Activated gamma-delta T cell (primary cell): ENCODE data around the gene IL36B.

Experiments
- DNase-seq: peaks from one replicate; lab custom pipeline; 2025; lab: John Stamatoyannopoulos, UW

Gene IL36B

DNA sequence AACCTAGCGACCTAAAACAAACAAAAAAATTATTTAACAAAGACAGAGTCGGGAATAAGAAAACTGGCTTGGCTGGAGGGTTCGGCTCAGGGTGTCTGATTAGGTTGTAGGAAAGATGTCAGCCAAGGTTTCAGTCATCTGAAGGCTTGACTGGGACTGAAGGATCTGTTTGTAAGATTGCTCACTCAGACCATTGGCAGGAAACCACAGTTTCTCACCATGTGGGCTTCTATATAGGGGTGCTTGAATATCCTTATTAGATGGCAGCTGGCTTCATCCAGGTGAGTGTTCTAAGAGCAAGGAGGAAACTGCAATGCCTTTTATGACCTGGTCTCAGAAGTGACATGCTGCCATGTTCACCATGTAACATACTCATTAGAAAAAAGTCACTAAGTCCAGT lies 999 bp upstream of the IL36B start:
- no peak for DNase-seq

DNA sequence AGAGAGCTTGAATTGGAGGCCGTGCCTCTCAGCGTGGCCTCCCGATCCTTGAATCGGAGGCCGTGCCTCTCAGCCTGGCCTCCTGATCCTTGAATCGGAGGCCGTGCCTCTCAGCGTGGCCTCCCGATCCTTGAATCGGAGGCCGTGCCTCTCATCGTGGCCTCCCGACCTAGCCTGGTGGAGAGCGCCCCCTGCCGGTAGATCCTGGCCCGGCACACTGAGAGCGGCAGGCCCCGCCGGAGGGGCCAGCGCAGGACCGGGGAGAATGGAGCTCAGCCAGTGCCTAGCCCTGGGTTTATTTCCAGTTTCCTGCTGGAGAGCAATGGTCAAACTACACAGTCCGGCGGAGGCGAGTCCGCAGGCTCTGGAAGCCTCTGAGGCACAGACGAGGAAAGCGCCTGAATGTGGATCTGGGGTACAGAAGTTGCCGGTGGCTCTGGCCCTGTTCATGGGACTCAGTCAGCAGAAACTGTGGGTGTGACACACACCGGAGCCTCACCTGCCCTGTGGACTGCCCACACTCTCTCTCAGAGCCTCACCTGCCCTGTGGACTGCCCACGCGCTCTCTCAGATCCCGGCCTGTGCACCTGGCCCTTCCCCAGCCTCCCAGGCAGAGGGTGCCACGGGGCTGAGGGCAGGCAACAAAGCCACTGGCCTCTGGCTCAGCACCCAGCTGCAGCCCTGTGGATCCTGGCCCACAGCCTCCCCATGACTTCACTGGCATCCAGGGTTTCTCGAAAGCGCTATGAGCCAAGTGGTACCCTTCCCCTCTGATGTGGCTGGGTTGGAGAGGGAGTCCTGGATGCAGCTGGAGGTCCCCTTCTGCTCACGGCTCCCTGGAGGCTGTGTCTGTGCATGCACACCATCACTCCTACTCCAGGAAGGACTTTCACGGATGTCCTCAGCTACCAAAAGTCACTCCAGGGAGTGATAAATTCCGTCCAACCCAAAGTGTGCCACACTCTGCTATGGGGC lies 1.5 kb downstream of the IL36B start:
- DNase-seq = peak; percentile 9

DNA sequence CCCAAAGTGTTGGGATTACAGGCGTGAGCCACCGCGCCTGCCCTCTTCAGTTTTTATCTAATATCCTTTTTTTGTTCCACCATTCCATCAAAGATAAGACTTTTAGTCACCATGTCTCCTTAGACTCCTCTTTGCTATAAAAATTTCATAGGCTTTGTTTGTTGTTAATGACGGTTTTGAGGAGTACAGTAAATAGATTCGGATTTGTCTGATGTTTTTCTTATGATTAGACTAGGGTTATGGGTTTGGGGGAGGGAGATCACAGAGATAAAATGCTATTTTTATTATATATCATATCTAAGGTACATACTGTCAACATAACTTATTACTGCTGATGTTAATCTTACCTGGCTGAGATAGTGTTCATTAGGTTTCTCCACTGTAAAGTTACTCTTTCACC lies 6.2 kb downstream of the IL36B start:
- no peak for DNase-seq

DNA sequence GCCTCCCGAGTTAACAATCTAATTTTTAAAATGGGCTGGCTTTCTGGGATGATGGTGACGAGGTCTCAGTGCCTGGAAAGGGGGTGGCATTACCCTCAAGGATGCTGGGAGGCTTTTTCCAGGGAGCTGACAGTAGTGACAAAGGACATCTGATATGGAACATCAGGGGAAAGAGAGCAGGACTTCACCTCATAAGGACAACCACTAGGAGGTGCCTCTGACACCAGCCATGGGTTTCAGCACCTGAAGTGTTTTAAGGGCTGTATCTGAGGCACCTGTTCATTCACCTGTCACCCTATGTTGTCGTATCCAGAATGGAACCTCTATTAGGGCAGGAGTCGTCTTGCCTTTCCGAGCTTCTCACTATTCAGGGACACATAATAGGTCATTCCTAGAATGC lies 10.8 kb downstream of the IL36B start:
- no peak for DNase-seq

DNA sequence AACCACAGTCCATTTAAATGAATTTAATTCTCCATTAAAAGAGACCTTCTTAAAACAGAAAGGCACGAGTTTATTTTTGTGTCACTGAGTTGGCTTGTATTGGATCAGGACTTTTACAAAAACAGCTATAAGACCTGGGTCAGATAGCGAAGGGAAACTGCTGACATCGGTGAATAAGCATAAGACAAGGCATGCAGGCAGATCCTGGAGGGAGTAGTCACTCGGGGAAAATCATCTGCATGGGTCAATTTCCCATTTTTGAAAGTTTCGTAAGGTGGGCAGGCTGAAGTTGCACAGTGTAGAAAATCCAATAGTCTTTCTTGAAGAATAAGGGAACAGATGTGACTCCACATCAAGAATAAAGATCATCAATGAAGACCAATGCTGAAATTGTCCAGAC lies 12.9 kb downstream of the IL36B start:
- no peak for DNase-seq

DNA sequence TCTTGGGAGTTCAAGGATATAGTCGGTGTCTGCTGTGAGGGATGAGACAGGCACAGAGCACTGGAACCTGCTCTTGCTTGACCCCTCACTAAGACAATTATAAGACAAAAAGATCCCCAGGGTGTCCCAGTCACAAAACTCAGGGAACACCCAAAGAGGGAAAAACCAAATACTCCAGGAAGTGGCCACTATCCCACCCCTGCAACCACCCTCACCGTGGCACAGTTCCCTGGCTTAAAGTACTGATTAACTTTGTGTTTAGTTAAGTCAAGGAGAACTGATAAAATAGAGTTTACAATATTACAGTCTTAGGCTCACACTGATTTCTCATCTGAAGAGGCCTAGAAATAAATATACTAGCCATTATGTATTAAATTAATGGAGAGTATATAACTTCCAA lies 13.5 kb downstream of the IL36B start:
- DNase-seq = no peak

DNA sequence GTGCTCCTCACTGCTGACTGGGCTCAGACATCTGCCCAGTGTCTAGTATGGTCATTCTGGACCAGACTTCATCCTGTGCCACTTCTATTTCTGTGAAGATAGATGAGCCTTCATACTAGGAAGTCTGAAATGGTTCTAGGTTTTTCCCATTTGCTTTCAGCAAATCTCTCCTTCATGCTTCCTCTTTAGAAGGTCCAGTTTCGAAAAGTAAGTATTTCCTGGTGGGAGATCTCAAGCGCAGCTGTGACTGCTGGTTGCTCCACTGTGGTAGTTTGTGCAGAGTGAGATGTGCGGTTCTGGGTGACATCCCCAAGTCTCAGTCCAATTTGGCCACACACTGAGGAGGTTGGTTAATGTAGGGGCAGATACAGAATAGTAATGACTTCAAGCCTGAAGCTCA lies 14.4 kb downstream of the IL36B start:
- no peak for DNase-seq

DNA sequence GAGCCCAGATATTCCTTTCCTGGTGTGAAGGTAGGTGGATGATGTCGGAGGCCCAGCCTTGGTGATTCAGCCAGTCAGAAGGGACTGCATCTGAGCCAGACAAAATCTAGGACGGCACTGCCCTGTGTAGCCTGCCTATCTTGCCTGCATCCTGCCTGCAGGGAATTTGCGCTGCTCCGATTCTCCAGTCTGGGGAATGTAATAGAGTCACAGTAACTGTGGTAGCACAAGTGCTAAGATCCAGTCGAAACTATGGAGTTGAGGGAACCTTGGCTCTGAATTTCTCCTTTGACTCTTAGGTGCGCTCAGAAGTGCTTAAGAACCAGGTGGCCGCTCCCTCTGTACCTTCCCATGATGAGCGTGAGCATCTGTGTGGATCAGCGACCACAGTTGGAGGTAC lies 15.9 kb downstream of the IL36B start:
- no peak for DNase-seq

DNA sequence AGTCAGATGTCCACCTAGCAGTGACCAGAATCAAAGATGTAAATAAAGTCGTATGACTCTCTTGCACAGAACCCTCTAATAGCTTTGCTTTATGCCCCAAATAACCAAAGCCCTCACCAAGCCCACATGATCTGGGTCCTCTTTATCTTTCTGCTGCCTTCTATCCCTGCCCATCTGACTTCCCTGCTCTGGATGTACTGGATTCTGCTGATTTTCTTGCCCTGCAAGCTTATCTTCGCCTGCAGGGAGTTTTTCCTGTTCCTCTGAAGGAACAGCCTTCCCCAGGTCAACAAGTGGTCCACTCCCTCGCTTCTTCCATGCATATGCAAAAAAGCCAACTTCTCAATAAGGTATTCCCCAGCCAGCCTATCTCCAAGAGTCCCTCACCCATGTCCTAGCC lies 18.7 kb downstream of the IL36B start:
- DNase-seq = no peak

DNA sequence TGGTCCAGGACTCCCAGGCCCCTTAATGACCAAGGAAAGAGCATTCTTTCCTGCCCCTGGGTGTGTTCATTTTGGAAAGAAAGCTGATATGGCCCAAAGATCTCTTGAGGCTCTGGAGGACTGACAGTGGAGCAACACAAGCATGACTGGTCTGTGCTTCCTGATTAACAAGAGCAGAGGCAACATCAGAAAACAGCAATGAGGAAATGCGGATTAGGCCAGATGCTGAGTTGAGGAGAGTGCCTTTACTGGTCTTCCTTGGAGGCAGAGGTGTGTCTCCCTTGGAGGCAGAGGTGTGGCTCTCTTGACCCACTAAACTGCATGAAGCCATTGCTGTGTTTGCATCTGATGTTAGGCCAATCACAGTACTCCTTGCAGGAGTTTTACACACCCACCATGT lies 19.9 kb downstream of the IL36B start:
- DNase-seq = no peak

DNA sequence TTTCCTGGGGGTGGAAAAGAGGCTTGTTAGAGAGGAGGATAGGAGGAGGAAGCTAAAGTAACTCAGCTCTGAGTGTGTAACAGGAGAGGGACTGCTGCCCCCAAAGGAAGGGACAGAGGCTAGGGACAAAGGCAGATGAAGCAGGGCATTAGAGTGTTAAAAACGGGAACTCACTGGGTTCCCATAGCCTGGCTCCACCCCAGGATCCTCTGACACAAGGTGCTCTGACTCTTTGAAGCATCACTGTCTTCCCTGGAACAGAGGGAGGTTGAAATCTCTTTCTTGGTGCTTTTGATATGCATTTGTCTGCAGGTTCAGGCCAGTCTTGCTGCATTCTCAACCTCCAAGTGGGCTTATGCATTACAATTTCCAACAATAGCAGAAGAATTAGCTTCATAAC lies 24.6 kb downstream of the IL36B start:
- DNase-seq = no peak

DNA sequence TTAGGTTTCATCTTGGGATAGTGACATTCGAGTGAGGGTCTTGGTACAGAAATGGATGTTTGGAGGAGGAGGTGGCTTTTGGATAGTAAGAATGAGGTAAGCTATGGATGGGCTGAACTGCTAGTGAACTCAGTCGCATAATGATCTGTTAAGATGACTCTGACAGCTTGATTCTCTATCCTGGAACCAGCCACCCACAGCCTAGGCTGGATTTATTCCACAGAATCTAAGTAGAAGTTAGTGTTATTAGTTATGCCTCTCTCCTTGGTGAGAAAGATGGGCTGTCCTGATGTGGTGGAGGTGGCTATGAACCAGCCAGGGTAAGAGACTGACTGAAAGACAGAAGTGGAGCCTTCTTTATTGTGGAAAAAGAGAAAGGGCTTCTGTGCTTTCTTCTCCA lies 25.0 kb downstream of the IL36B start:
- DNase-seq = no peak

DNA sequence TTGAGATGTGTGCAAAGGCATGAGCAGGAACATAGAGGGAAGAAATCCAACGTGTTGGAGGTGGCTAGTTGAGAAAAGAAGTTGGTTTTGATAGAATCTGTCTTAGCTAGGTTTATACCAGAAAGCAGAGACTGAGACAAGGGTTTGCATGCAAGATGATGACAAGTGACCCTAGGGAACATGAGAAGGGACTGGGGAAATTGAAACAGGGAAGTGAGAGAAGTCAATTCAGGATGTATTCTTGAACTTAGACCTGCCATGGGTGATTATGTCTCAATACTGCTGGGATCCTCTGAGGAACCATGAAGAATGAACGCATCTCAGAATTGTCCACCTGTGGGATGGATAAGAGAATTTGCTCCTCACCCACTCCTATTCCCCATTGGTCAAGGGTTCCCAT lies 26.9 kb downstream of the IL36B start:
- no peak for DNase-seq

DNA sequence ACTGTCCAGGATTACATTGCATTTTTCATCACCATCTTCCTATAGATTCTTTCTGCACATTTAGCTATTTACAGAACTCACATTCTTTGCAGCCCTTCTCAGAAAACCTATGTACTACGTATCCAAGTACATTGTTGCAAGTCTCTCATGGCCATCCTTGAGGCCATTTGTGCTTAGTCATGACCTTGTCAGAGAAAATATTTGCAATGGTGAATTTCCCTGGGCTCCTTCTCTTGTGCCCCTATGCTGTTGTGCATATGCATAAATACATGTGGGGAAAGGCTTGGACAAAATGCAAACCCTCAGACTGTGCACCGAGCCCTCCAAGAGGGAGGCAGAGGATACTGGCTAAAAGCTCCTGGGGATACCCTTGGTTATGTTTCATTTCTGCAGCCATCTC lies 27.9 kb downstream of the IL36B start:
- no peak for DNase-seq

DNA sequence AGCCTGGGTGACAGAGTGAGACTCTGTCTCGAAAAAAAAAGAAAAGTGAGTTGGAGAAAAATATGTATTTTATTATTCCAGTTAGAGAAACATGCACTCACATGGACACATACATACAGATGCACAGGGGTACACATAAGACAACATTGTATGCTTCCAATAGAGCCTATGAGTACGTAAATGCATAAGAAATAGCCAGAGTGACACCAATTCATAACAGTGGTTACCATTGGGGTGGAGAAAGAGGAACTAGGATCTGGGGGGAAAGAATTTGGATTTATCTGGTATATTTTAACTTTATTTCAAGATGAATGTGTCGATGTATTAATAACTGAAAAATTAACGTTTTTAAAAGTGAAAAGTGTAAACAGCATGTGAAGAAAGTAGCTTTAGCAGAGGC lies 31.4 kb downstream of the IL36B start:
- DNase-seq = no peak

DNA sequence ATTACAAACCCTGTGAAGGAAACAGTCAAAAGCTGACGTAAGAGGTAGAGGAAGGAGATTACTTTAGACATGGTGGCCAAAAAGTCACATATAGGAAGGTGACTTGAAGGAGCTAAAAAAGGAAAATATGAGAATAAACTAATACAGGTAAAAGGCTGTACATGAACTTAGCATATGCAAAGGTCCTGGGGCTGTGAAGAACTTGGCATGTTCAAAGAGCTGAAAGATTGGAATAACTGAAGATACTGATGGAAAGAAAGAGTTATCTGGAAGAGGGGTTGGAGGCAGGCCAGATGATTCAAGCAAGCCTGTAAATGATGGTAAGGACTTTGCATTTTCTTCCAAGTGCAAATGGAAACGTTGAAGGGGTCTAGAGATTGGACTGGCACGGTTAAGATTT lies 34.2 kb downstream of the IL36B start:
- DNase-seq = no peak

DNA sequence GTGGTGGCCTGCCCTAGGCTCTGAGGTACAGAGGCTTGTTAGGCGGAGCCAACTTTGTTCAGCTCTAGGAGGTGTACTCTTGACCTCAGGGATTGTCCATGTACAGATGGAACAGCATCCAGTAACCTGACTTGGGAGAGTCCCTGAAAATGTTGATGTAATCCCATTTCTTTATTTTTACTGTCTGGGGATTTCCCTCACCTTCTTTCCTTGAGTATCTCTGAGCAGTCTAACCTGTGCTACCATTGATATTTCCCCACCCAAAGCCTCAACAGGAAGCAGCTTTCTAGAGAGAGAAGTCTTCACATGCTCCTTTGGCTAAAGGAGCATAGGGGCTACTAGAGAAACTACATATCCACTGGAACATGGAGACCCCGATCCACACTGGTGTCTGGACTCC lies 37.0 kb downstream of the IL36B start:
- no peak for DNase-seq

DNA sequence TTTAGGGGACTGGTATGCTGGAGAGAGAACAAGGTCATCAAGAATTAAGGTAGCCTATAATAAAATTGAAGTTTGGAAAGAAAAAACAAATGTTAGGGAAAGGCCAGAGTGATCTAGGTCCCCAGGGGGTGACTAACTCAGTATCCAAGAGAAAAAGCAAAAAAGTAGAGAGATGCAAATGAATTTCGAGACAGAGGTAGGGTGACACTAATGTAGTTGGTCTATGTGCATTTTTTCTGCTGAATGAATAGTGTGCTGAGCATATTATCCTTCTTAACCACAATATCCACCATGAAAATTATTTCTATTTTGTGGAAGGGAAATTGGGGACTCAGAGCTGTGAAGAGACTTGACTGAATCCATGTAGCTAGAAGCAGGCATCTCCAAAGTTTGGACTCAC lies 37.6 kb downstream of the IL36B start:
- DNase-seq = no peak

DNA sequence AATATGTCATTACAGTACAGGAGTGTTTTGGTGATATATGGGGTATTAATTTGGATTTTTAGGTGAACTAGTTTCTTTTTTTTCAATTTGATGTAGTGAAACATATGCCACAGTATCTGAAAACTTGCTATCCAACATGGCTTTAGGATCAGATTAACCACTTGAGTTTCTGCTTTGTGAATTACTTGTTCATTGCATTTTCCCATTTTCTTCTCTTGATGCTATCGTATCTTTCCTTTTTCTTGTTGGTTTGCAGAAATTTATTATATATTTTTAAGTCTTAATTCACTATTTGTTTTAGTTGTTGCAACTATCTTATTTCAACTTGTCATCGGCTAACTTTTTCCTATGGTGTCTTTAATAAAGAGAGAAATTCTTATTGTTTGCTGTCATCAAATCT lies 38.6 kb downstream of the IL36B start:
- DNase-seq = no peak

DNA sequence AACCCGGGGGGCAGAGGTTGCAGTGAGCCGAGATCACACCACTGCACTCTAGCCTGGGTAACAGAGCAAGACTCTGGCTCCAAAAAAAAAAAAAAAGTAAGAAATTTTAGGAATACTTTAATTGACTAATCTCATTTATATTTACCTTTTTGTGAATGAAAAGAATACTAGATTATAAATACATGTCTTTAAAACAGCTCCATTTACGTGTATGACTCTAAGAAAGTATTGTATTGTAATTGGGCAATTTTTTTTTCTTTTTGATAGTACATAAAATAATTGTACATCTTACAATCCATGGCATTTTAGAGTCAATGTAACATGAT lies 39.4 kb downstream of the IL36B start:
- DNase-seq = no peak

DNA sequence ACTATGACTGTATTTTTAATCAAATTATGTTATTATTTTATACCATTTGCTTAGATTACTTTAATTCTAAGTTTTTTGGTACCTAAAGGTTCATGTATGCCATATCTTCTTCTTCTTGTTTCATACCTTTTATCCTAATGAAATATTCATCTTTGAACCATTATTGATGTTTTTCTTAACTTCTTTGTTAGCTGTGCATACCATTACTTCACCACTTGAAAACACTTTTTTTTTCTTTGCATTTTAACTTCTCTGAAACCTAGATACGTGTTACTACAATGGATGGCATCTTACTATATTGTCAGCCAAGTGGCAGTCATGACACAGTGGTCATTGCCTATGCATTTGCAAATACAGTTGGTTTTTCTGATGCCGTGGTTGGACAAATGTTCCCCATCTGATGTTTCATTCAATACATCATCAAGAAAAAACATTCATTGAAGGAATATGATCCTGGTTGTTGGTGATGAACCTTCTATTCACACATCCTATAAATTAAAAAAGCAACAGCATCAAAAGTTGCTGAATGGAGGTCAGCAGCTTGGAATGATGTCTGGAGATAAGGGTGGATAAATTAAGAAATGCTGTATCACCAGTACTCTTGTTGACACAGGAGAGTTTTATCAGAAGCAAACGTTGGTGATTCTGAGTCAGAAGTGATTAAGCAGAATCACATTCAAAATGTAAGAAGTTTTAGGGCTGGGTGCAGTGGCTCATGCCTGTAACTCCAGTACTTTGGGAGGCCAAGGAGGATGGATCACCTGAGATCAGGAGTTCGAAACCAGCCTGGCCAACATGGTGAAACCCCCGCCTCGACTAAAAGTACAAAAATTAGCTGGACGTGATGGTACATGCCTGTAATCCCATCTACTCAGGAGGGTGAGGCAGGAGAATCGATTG lies 40.0 kb downstream of the IL36B start:
- DNase-seq = no peak

DNA sequence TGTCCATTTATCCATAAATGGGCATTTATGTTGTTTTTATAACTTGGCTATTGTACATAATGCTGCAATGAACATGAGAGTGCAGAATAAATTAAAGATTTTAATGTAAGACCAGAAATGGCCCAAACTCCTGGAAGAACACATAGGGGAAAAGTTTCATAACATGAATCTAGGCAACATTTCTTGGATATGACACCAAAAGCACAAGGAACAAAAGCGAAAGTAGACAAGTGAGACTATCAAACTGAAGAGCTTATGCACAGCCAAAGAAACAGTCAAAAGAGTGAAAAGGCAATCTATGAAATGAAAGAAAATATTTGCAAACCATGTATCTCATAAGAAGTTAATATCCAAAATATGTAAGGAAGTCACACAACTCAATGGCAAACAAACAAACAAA lies 41.6 kb downstream of the IL36B start:
- DNase-seq = no peak

DNA sequence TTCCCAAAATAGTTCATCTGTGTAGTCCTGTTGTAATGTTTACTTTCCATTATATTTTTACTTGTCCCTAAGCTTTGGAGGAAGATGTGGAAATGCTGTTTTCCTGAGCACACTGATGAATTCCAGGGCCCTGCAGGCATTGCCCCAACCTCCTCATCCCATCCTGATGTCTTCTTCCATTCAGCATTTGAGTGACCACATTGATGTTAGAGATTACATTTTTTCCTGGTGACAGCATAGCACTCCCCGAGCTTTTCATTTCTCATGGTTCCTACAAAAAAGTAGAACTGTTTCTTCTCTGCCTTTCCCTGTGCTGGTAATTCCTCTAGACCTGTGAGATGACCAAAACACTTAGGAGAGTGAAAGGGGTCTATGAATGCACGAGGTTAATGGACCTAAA lies 42.6 kb downstream of the IL36B start:
- DNase-seq = no peak
